SK-N-SH (cell line): ENCODE results near the gene GUCY2D. TPM values are rescaled to one million over a fixed set of nuclear protein-coding genes. Genes with fewer than 3 reads are reported as not detected.

Experiments
- CTCF ChIA-PET: fragments of 300-600, 350-600 bp; formaldehyde crosslinking; extraction: SDS; loops from one replicate; lab custom pipeline; 2021; lab: Yijun Ruan, JAX
- POLR2A ChIA-PET: fragments of 350-600 bp; sonication (Branson Sonifier 250); formaldehyde crosslinking; extraction: SDS; loops from one replicate; lab custom pipeline; 2020; ENCODE audit warnings: antibody characterized with exemption, inconsistent platforms; lab: Yijun Ruan, JAX
- DNase-seq: peaks from one replicate; pipeline ENCODE4 v3.0.0; 2012
- H2AFZ ChIP-seq: fragments of 200-600 bp; sonication (generic); 2 replicates; pipeline ENCODE4 v1.8.1; 2016; ENCODE audit warnings: antibody characterized with exemption, mild to moderate bottlenecking, low read depth
- H3F3A ChIP-seq: fragments of 200-600 bp; sonication (generic); replicated peaks from 2 replicates; pipeline ENCODE3; 2016; ENCODE audit warnings: antibody characterized with exemption, mild to moderate bottlenecking; ENCODE audit not compliant: insufficient read depth
- H3K27ac ChIP-seq, 2 experiments: fragments of 200-500 bp in 1 of 2; fragments of 200-600 bp in 1 of 2; sonication (Bioruptor generic) in 1 of 2; sonication (generic), shearing (Covaris generic) in 1 of 2; 2 replicates each; pipeline versions ENCODE4 v1.5.1 to v1.6.1; 2014 to 2016; ENCODE audit warnings: low read depth in 2 of 2, inconsistent platforms in 1 of 2, low read length in 1 of 2, mild to moderate bottlenecking in 1 of 2, mixed read lengths in 1 of 2
- H3K27me3 ChIP-seq: fragments of 200-600 bp; sonication (generic), shearing (Covaris generic); 2 replicates; pipeline ENCODE4 v1.6.1; 2016; ENCODE audit warnings: mixed run types; ENCODE audit not compliant: insufficient read depth
- H3K36me3 ChIP-seq, 2 experiments: fragments of 200-500 bp in 1 of 2; fragments of 200-600 bp in 1 of 2; sonication (Bioruptor generic) in 1 of 2; sonication (generic) in 1 of 2; replicated peaks in 1 of 2; 2 replicates each; pipeline versions ENCODE3 to v1.5.1; 2014 to 2016; ENCODE audit warnings: low read length in 1 of 2, mild to moderate bottlenecking in 1 of 2; ENCODE audit not compliant: insufficient read depth in 2 of 2, control insufficient read depth in 1 of 2
- H3K4me1 ChIP-seq, 2 experiments: fragments of 200-500 bp in 1 of 2; fragments of 200-600 bp in 1 of 2; sonication (Bioruptor generic) in 1 of 2; sonication (generic), shearing (Covaris generic) in 1 of 2; 2 replicates each; pipeline versions ENCODE4 v1.5.1 to v1.6.1; 2014 to 2016; ENCODE audit warnings: low read depth in 1 of 2, low read length in 1 of 2, mixed run types in 1 of 2; ENCODE audit not compliant: insufficient read depth in 2 of 2, control insufficient read depth in 1 of 2
- H3K4me2 ChIP-seq: fragments of 200-600 bp; sonication (generic), shearing (Covaris generic); 2 replicates; pipeline ENCODE4 v1.6.1; 2017; ENCODE audit warnings: mixed run types
- H3K4me3 ChIP-seq, 2 experiments: fragments of 200-500 bp in 1 of 2; fragments of 200-600 bp in 1 of 2; sonication (Bioruptor generic) in 1 of 2; sonication (generic), shearing (Covaris generic) in 1 of 2; 2 replicates each; pipeline versions ENCODE4 v1.5.1 to v1.8.1; 2014 to 2016; ENCODE audit warnings: low read depth in 2 of 2, inconsistent platforms in 1 of 2, low read length in 1 of 2, mild to moderate bottlenecking in 1 of 2, mixed read lengths in 1 of 2, moderate library complexity in 1 of 2
- H3K79me2 ChIP-seq: fragments of 200-600 bp; sonication (generic); 2 replicates; pipeline ENCODE4 v1.8.1; 2017; ENCODE audit warnings: mild to moderate bottlenecking; ENCODE audit not compliant: insufficient read depth
- H3K9ac ChIP-seq: fragments of 200-600 bp; sonication (generic); 2 replicates; pipeline ENCODE4 v1.6.1; 2017; ENCODE audit warnings: mixed run types
- H3K9me2 ChIP-seq: fragments of 200-600 bp; sonication (generic); 2 replicates; pipeline ENCODE4 v1.6.1; 2017; ENCODE audit warnings: mixed run types
- H3K9me3 ChIP-seq: fragments of 200-600 bp; sonication (generic); 2 replicates; pipeline ENCODE4 v1.6.1; 2017; ENCODE audit warnings: mixed run types, mild to moderate bottlenecking, moderate library complexity
- H4K20me1 ChIP-seq: fragments of 200-600 bp; sonication (generic); 2 replicates; pipeline ENCODE4 v1.6.1; 2017; ENCODE audit warnings: mild to moderate bottlenecking, mixed run types; ENCODE audit not compliant: insufficient read depth
- ELF1 ChIP-seq: IDR thresholded peaks from 2 replicates; pipeline ENCODE4 v1.4.0; 2012
- FOXM1 ChIP-seq: IDR thresholded peaks from 2 replicates; pipeline ENCODE4 v1.4.0; 2012; ENCODE audit warnings: low read depth, mild to moderate bottlenecking
- GABPA ChIP-seq: IDR thresholded peaks from 2 replicates; pipeline ENCODE4 v1.4.0; 2012; ENCODE audit warnings: low read depth, mild to moderate bottlenecking
- RAD21 ChIP-seq: IDR thresholded peaks from 2 replicates; pipeline ENCODE4 v1.6.1; 2012; ENCODE audit warnings: mild to moderate bottlenecking, low read length
- SMC3 ChIP-seq: IDR thresholded peaks from 2 replicates; pipeline ENCODE4 v1.6.1; 2012; ENCODE audit warnings: low read depth, low read length, improper control_type of control experiment
- TAF1 ChIP-seq: IDR thresholded peaks from 2 replicates; pipeline ENCODE4 v1.6.1; 2012; ENCODE audit warnings: low read depth, mild to moderate bottlenecking, low read length, moderate library complexity, borderline replicate concordance
- TCF12 ChIP-seq: IDR thresholded peaks from 2 replicates; pipeline ENCODE4 v1.4.0; 2012
- TEAD4 ChIP-seq: IDR thresholded peaks from 2 replicates; pipeline ENCODE4 v1.4.0; 2012; ENCODE audit warnings: mild to moderate bottlenecking, borderline replicate concordance; ENCODE audit not compliant: insufficient read depth
- WGBS: methylation state at CpG from one replicate; pipeline ENCODE4 v1.1.6; 2017; ENCODE audit warnings: low lambda C conversion rate; 5-methylcytosine and 5-hydroxymethylcytosine counted together
- polyA plus RNA-seq, 3 experiments: library from polyadenylated mRNA; depleted of rRNA; stranded (reverse); fragments of >200 nt; gene quantifications; 2 replicates each; pipeline ENCODE4 v1.2.3, GENCODE V29; 2012
- TF ChIP-seq, protein P1 (sequence below): IDR thresholded peaks from 2 replicates; pipeline ENCODE4; 2012
- TF ChIP-seq, protein P2 (sequence below): IDR thresholded peaks from 2 replicates; pipeline ENCODE4 v1.6.1; 2012; ENCODE audit warnings: mild to moderate bottlenecking, low read depth, low read length, moderate library complexity

The GUCY2D gene
- polyA plus RNA-seq, 1 of the 3 experiments (the other 2 are of a cell fraction) = not detected

DNA sequence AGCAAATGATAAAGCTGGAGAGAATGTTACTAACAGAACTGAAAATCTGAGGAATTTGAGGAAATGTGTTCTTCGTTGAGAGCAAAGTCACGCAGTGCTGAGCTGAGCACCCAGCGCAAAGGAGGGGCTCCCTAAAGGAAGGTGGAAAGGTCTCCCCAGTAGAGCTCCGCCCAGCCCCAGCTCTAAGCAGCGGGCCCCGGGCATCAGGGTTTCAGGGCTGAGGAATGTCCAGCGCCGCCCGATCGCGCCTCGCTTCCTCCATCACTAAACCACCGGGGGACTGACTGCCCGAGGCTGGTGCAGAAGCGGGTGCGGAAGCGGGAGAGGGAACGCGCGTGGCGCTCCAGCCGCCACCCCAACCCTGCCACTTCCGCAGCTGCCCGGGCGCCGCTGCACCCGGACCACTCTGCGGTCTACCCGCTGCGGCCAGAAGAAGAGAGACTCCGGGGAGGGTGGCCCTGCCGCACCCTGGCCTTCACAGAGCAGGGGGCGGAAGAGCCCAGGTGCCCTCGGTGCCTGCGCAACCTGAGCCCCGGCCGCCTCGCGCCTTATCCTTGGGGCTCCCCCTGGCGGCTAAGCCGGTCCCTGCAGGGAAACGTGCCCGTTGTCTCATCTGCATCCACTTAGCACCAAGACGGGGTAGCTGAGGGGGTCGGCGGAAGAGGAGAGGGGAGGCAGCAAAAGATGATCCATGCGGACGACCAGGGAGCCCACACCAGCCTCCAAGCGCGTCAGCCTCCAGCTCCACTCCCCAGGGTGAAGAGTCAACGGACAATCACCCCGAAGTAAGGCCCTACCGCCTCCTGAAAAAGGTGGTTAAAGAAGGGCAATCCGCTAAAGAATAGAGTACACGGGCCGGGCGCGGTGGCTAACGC, 12.4 kb upstream of the GUCY2D start (continued):
- TF ChIP-seq TAF1 = no peak
- TF ChIP-seq RAD21 = peak; percentile 59
- TF ChIP-seq FOXM1 = no peak
- no peak for TF ChIP-seq GABPA
- TF ChIP-seq, protein P1, sequence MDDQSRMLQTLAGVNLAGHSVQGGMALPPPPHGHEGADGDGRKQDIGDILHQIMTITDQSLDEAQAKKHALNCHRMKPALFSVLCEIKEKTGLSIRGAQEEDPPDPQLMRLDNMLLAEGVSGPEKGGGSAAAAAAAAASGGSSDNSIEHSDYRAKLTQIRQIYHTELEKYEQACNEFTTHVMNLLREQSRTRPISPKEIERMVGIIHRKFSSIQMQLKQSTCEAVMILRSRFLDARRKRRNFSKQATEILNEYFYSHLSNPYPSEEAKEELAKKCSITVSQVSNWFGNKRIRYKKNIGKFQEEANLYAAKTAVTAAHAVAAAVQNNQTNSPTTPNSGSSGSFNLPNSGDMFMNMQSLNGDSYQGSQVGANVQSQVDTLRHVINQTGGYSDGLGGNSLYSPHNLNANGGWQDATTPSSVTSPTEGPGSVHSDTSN = no peak
- TF ChIP-seq SMC3 = peak; percentile 72
- TF ChIP-seq, protein P2, sequence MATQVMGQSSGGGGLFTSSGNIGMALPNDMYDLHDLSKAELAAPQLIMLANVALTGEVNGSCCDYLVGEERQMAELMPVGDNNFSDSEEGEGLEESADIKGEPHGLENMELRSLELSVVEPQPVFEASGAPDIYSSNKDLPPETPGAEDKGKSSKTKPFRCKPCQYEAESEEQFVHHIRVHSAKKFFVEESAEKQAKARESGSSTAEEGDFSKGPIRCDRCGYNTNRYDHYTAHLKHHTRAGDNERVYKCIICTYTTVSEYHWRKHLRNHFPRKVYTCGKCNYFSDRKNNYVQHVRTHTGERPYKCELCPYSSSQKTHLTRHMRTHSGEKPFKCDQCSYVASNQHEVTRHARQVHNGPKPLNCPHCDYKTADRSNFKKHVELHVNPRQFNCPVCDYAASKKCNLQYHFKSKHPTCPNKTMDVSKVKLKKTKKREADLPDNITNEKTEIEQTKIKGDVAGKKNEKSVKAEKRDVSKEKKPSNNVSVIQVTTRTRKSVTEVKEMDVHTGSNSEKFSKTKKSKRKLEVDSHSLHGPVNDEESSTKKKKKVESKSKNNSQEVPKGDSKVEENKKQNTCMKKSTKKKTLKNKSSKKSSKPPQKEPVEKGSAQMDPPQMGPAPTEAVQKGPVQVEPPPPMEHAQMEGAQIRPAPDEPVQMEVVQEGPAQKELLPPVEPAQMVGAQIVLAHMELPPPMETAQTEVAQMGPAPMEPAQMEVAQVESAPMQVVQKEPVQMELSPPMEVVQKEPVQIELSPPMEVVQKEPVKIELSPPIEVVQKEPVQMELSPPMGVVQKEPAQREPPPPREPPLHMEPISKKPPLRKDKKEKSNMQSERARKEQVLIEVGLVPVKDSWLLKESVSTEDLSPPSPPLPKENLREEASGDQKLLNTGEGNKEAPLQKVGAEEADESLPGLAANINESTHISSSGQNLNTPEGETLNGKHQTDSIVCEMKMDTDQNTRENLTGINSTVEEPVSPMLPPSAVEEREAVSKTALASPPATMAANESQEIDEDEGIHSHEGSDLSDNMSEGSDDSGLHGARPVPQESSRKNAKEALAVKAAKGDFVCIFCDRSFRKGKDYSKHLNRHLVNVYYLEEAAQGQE = no peak
- TF ChIP-seq, all 33 proteins: peak for 9

DNA sequence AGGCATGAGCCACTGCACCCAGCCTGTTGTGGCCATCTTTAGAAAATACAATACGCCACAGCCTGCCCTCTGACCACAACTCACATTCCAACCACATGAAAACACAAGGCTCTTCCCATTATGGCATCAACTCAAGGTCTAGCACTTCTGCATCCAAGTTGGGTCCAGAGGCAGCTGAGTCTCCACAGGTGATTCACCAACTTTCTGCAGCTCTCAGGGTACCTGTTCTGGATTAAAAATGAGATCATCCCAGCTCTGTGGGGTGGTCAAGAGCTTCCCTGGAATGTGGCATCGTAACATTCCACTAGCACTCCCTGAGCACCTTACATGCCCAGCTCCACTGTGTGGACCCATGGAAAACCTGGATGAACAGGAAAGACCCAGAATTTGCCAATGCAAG, 9.9 kb upstream of the GUCY2D start:
- Histone ChIP-seq H3K4me1 (peaks cover 0 to 6% of the 10 kb centered on the region in 2 experiments; a peak in 2 of 4 replicates), H3K9me2 (no peaks in the 10 kb centered on the region), H2AFZ (no peak overlapping the region), H3K9ac (no peak overlapping the region), H3K36me3 (no peaks in the 10 kb centered on the region), H3K9me3 (no peaks in the 10 kb centered on the region), H3K4me3 (no peak overlapping the region), H3K27me3 (no peaks in the 10 kb centered on the region), H4K20me1 (no peaks in the 10 kb centered on the region), H3F3A (peaks cover 7% of the 10 kb centered on the region), H3K79me2 (no peaks in the 10 kb centered on the region), H3K27ac (no peak overlapping the region), H3K4me2 (no peak overlapping the region)
- CTCF ChIA-PET = interaction anchor here (1.0 to 8.6 kb wide), 7 partner anchors 24 to 249 kb away, joined by 3 to 117 read pairs (median 6); no protein-coding TSS in a partner anchor
- WGBS = 81% methylated on average over 2 of the region's 2 CpGs
- POLR2A ChIA-PET = no interaction called here
- no peak for DNase-seq
- peak; percentile 23; the same call in 1 of the 2 replicates for TF ChIP-seq TCF12
- TF ChIP-seq ELF1 = no peak
- 0 out of 2 replicates have a peak, but pooled peaks have one; percentile 21 for TF ChIP-seq TEAD4
